K562 (cell line): ENCODE results near the gene EFHC2. TPM values are rescaled to one million over a fixed set of nuclear protein-coding genes. Genes with fewer than 3 reads are reported as not detected.

Experiments
- CBFA2T2 ChIP-seq: fragments of 450-650 bp; conservative IDR thresholded peaks from 2 replicates; pipeline ENCODE4 v1.6.1; 2017; ENCODE audit warnings: mild to moderate bottlenecking
- CBFA2T3 ChIP-seq: fragments of 450-650 bp; IDR thresholded peaks from 2 replicates; pipeline ENCODE4 v1.6.1; 2017
- CREB1 ChIP-seq, 2 experiments: sonication (generic) in 1 of 2; formaldehyde crosslinking in 1 of 2; IDR thresholded peaks; 2 replicates each; pipeline versions ENCODE4 v1.6.1 to v1.8.0; 2012 to 2022; ENCODE audit warnings: inconsistent platforms in 1 of 2, mild to moderate bottlenecking in 1 of 2, missing genetic modification reagents in 1 of 2, moderate library complexity in 1 of 2
- IRF1 ChIP-seq: sonication (generic); formaldehyde crosslinking; IDR thresholded peaks from 2 replicates; pipeline ENCODE4 v1.8.0; 2022; ENCODE audit warnings: missing genetic modification reagents, mild to moderate bottlenecking, borderline replicate concordance
- MGA ChIP-seq: fragments of 450-650 bp; IDR thresholded peaks from 2 replicates; pipeline ENCODE4 v1.6.1; 2016; ENCODE audit warnings: mild to moderate bottlenecking, moderate library complexity
- POLR3A ChIP-seq: IDR thresholded peaks from 2 replicates; pipeline ENCODE4 v1.6.1; 2011; ENCODE audit warnings: borderline replicate concordance, mild to moderate bottlenecking, moderate library complexity; ENCODE audit not compliant: insufficient read length, insufficient read depth; ENCODE audit errors: extremely low read depth
- RNF219 ChIP-seq: fragments of 250-450 bp; sonication (Bioruptor Pico); IDR thresholded peaks from 2 replicates; pipeline ENCODE4 v1.5.0; 2022; ENCODE audit warnings: mild to moderate bottlenecking
- ZFP1 ChIP-seq: fragments of 450-650 bp; formaldehyde crosslinking; IDR thresholded peaks from 2 replicates; pipeline ENCODE4 v1.4.0; 2020; ENCODE audit warnings: mild to moderate bottlenecking, mixed read lengths
- ZNF512 ChIP-seq: IDR thresholded peaks from 2 replicates; pipeline ENCODE4 v1.6.1; 2016; ENCODE audit warnings: missing genetic modification characterization, missing compliant biosample characterization
- ZNF584 ChIP-seq: fragments of 200-800 bp; sonication (Bioruptor generic); IDR thresholded peaks from 2 replicates; pipeline ENCODE4 v1.6.1; 2016; ENCODE audit warnings: low read depth, mild to moderate bottlenecking, missing genetic modification characterization, missing compliant biosample characterization
- ZNF696 ChIP-seq: fragments of 250-450 bp; sonication (Bioruptor Pico); conservative IDR thresholded peaks from 2 replicates; pipeline ENCODE4 v1.4.0; 2020; ENCODE audit warnings: mild to moderate bottlenecking, moderate library complexity
- polyA plus RNA-seq, 8 experiments: library from polyadenylated mRNA; depleted of rRNA in 4 of 8; stranded (reverse) in 5 of 8; unstranded in 3 of 8; fragments of >200 nt; fragmentation: Nextera tagmentation in 2 of 8; fragmentation: Illumina TruSeq in 1 of 8; extraction: Ambion mirVana in 2 of 8; extraction: Trizol in 1 of 8; gene quantifications; 2 replicates each; pipeline versions ENCODE4 v1.2.1 to v1.2.3, GENCODE V29; 2011 to 2014; ENCODE audit warnings: inconsistent platforms in 1 of 8, missing spikeins in 1 of 8
- total RNA-seq, 7 experiments: library from RNA; depleted of rRNA in 6 of 7; stranded (reverse); fragments of >200 nt in 6 of 7; fragmentation: Illumina TruSeq in 2 of 7; extraction: Trizol in 2 of 7; gene quantifications; 2 replicates each; pipeline versions ENCODE4 v1.2.1 to v1.2.3, GENCODE V29; 2011 to 2021; ENCODE audit warnings: low replicate concordance in 1 of 7

EFHC2 gene
- total and polyA plus RNA-seq, 9 of the 15 experiments (the other 6 are each of a cell fraction or from before 2014, with no cell fraction given), result 1.3 to 8.1 (median 3.0) TPM

GRCh38 chrX:44312421-44312820 is 31.1 kb downstream of the EFHC2 start (continued):
- TF ChIP-seq MGA (no peak), IRF1 (no peak), ZNF696 (CRISPR knock-in tag) (no peak), ZFP1 (CRISPR knock-in tag) (no peak), ZNF512 (tag) (no peak), POLR3A (no peak), CBFA2T2 (peak; percentile 58), RNF219 (CRISPR knock-in tag) (no peak), CBFA2T3 (peak; percentile 73), ZNF584 (no peak), CREB1 (IDR thresholded peaks at IDR 0.05) (no peak), CREB1 (CRISPR knock-in tag; IDR thresholded peaks at IDR 0.05) (no peak)
